Measurements from ENCODE around the gene RHBDF2.

DNA sequence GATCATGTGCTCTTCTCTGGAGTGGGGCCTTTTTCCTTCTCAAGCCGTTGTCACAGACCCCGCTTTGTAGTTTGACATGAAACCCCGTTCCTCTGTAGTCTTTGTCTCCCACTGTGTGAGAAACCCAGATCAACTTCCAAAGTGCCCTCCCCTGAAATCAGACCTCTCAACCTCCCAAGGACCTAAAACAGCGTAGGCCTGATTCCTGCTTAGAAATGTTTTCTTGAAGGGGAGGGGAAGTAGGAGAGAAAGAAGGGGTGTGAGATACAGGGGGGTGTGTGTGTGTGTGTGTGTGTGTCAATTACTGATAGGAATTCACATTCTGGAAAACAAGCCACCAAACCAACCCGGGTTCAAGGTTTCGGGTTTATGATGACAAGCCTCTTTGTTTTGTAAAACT lies 49.7 kb downstream of the RHBDF2 start:
- TF ChIP-seq POLR2A (IDR thresholded peaks at IDR 0.05; ENCODE audit: low read depth, low read length) (no peak), POLR2AphosphoS5 (IDR thresholded peaks at IDR 0.05; ENCODE audit: low read depth, low read length) (no peak)

Data from GM12892 (cell line).